NCI-H2196 (cell line): ENCODE measurements around the gene LYL1.
"Not testable (repeated sequence)": the region's sequence is repeated elsewhere in the genome, so short reads cannot be mapped to it uniquely, and the experiment has no call there.

Experiments used
- DNase-seq: peaks from one replicate; lab custom pipeline; 2025; ENCODE audit not compliant: unreplicated experiment; lab: John Stamatoyannopoulos, UW

LYL1 gene

DNA sequence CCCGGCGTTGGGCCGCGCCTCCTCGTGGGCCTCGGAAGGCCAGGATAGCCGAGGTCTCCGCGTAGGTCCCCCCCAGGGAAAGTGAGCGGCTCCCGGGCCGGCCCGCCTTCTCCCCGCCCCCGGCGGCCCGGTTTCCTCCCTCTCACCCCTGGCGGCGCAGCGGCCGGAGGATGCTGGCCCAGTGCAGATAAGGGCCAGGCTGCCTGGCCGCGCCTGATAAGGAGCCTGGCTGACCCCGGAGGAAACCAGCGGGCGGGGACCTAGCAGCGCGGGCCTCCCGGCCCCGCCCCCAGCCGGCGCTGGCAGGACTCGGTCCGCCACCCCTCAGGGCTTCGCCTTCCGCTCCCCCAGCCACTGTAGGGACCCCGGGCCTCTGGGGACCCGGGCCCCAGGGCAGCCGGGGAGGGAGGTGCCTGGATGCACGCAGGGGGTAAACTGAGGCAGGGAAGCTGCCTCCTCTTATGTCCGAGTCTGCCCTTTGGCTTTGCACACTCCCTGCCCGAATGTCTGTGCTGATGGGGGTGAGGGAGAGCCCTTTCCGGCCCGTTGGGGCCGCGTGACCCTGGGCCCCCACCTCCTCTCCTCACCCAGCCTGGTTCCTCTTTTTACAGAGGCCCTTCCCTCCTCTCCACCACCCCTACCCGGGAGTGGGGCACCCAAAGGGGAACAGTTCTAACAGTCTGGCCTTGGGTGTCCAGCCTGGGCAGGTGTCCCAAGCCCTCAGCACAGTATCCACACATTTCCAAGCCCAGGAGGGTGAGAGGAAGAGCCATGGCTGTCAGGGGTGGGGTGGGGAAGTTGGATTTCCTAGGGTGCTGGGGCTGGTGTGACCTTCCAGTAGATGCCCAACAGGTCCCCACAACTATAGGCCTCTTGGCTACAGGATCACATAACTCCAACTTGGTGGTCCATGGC, at the start of gene LYL1:
LYL1 (minus strand) TSS at position 193 of the 915 bp plus-strand sequence. CDS start 1,687 bp downstream, outside the sequence.
- no peak for DNase-seq

DNA sequence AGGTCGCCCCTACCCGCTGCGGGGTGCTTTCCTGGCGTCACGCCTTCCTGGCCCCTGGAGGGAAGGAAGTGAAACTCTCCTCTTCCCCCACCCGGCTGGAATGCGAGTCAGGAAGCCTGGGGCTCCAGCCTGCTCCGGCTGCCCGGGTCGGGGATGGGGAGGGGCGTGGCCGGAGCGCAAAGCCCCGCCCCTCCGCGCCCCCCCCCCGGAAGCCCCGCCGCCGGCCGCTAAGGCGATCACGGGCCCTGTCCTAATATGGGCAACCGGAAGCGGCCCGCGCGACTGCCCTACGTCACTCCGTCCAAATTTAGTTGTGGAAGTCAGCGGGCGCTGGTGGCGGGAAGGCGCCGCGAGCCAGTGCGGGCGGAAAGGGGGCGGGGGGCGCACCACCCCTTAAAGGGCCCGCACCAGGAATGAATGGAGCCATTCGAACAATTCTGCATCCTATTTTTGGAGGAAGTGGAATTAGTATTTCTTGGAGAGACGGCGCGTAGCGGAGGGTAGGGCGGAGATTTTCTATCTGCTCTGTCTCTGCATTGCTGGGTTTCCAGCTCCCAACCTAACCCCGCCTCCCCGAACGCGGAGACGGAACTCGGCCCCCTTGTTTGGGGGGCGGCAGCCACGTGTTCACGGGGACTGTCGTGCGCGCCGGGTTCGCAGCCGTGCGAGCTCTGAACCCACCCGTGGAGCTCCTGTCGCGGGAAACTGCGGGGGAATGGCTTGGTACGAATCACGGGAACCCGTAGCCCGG, 49.1 kb upstream of the LYL1 start:
- peak; percentile 96 for DNase-seq

DNA sequence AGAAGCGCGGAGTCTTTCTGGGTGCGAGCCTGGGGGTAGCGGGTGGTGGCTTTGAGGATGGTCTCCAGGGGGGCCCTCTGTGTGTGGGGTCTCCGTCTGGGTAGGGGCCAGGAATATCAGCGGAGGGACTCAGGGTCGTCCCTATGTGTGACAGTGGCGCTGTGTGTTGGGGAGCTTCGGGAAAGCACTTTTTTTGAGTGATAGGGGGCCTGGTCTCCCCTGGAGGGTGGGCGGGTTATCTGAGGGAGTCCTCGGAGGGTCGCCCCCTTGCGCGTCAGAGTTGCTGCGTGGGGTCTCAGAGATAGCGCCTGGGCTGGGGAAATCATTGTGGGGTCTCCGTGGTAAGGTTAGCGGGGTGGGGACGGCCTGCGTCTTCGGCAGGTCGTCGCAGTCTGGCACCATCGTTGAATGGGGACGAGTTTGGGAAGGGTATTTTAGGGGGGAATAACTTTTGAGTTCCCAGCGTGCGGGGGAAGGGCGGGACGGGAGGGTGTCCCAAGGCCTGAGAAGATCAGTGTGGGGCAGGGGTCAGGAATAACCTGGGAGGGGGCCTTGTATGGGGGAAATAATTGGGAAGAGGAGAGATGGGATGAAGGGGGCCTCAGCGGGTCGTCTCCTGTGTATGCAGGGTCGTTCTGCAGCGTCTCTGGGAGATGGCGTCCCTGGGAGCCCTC, 48.4 kb upstream of the LYL1 start:
- no peak for DNase-seq

DNA sequence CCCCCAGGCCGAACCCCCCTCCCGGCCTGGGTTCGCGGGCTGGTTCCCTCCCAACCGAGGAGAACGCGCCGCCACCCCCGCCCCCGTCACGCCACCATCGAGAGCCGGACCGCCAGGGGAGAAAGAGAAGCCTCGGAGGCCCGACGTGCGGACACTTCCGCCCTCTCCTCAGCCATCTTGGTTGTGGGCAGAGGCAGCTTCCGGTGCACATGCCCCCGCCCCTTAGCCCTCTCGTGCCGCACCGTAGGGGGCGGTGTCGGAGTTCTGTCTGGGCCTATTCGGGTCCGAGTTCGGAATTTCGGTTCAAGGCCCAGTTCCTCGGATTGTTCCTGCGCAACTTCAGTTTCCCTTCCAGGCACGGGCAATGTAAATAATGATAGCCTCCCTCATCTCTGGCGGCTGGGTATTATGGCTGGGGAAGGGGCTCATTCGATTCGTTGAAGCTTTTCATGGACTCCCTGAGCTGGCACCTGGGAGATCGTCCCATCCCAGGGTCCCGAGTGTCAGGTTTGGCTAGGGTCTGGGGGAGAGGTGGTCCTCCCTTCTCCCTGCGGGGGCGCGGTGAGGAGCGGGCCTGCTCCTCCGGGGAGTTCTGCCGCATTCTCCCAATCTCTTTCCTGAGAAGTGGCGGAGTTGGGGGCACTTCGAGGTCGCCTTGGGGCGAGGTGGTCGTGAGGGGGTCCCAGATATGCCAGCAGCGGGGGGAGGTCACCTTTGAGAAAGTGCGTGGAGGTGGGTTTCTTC, 47.7 kb upstream of the LYL1 start, which contains the start of the genes IER2 and STX10:
IER2 (plus strand) TSS at position 225 of the 744 bp plus-strand sequence. CDS start 2,776 bp downstream, outside the sequence.
STX10 (minus strand) TSS at position 189 of the 744 bp plus-strand sequence. CDS start 202 bp downstream, outside the sequence.
- DNase-seq: peak; percentile 92

DNA sequence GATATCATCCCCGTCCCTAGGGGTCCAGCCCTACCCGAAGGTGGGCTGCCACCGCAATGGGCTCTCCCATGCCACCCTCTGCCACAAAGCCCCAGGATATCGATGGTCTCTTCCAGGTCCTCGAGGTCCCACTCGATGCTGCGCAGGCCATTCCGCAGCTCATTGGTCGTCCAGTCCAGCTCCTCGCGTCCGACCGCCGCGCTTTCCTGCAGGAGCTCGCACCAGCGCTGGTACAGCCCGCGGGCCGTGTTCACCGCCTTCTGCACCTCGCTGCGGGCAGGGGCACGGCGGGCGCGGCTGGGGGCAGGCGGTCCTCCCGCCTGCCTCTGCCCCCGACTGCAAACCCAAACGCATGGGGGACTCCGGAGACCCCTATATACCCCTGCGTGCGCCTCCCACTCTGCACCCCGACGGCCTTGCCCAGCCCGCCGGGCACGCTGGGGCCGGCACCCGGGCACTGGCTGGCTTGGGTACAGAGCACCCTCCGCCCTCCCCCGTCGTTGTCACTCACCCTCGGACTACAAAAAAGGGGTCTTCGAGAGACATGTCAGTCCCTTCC, 47.0 kb upstream of the LYL1 start:
- peak; percentile 23 for DNase-seq

DNA sequence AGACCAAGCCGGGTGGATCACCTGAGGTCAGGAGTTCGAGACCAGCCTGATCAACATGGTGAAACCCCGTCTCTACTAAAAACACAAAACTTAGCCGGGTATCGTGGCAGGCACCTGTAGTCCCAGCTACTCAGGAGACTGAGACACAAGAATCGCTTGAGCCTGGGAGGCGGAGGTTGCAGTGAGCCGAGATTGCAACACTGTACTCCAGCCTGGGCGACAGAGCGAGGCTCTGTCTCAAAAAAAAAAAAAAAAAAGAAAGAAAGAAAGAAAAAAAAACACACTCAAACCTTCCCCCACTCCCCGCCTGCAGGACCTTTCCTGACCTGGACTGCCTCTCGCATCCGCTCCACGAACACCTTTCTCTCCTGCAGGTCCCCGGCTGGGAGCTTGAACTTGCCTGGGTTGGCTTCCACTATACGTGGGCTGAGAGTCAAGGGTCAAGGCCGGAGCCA, 46.5 kb upstream of the LYL1 start:
- DNase-seq: not testable (repeated sequence)

DNA sequence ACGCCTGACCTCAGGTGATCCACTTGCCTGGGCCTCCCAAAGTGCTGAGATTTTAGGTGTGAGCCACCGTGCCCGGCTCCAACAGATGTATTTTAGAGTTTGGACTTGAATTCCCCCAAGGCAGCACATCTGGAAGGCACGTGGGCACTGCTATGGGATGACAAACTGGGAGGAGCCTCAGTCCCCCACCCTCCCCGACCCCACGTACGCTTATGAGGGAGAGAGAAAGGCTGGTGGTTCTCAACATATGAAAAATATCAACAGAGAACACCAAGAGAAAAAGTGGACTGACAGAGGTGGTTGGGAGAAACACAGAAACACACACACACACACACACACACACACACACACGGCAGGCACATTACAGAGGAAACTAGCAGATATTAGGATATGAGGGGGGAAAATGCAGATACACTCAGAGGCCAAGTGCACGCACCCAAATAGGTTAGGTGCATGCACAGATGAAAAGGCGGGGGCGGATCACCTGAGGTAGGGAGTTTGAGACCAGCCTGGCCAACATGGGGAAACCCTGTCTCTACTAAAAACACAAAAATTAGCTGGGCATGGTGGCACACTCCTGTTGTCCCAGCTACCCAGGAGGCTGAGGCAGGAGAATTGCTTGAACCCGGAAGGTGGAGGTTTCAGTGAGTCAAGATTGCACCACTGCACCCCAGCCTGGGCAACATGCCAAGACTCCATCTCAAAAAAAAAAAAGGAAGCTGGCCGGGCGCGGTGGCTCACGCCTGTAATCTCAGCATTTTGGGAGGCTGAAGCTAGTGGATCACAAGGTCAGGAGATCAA, 44.3 kb upstream of the LYL1 start:
- no peak for DNase-seq

DNA sequence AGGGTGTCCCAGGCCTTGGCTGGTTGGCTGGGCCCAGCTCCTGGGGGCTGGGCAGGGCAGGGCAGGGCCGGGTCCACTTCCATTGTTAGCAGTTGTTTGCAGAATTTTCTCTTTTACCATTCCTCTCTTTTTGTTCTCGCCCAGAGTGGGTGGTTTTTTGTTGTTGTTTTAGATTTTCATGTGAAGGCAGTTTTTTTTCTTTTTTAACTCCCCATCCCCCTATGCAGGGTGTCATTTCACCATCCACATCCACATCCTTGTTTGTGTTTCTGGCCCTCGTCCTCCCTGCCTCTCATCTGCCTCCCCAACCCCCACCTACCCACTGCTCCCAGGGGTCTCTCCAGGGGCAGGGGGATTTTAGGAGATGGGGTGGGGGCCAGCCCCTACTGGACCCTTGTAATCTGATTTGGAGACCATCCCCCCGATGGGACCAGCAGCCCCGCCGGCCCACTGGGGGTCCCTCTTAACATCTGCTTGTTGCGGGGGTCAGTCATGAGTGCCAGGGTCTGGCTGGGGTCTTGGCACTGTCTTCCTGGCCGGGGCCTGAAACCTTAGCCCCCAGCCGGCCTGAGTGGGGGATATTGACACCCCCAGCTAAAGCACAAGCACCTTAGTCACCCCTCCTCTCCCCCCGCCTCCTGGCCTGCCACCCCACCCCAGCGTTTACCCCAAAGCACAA, 37.1 kb upstream of the LYL1 start:
- no peak for DNase-seq

DNA sequence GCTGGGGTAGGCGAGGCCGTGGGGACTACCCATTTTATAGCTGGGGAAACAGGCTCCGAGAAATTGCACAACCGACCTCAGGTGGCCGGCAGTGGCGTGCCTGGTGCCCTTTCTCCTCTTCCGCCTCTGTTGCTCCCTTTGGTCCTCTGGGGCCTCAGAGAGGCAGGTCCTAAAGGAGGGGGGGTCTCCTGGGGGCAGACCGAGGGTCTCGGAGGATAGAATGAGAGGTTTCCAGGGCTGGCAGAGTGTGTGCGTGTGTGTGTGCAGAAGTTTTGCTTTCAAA, 36.2 kb upstream of the LYL1 start:
- no peak for DNase-seq

DNA sequence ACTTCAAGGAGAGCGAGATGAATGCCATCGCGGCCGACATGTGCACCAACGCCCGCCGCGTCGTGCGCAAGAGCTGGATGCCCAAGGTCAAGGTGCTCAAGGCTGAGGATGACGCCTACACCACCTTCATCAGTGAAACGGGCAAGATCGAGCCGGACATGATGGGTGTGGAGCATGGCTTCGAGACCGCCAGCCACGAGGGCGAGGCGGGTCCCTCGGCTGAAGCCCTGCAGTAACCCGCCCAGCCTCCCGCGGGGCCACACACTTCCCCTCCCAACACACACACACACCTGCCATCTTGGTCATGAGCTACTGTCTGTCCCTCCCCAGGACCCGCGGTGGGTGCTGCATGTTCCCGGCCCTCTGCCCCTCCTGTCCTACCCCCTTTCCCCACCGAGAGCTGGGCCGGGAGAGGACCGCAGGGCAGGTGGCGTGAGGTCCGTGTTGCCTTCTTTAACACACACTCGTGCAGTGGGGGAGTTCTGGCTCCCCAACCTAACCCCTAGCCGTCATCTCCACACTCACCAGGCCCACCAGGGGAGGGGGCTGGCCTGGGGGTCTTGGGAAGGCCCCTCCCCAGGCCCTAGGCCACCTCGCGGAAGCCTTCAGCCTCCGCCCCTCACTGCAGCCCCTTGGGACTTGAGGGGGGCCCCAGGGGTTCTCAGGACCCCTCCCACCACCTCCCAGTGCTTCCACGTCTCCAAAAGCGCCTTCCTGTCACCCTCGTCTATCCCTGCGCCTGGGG, 35.7 kb upstream of the LYL1 start:
- no peak for DNase-seq

DNA sequence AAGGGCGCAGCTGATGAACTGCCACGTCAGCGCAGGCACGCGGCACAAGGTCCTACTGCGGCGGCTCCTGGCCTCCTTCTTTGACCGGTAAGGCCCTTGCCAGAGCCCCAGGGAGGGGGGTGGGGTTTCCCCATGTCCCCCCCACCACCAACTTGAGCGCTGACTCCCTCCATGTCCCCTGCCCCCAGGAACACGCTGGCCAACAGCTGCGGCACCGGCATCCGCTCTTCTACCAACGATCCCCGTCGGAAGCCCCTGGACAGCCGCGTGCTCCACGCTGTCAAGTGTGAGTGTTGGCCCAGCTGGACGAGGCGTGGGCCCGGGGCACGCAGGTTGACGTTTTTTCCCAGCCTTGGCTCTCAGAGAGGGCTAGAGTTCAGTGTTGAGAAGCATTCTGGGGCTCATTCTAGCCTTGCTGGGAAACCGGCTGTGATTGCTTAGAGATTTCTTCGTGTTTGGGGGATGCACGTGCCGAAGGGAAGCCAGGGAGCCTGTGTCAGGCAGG, 34.7 kb upstream of the LYL1 start:
- no peak for DNase-seq

DNA sequence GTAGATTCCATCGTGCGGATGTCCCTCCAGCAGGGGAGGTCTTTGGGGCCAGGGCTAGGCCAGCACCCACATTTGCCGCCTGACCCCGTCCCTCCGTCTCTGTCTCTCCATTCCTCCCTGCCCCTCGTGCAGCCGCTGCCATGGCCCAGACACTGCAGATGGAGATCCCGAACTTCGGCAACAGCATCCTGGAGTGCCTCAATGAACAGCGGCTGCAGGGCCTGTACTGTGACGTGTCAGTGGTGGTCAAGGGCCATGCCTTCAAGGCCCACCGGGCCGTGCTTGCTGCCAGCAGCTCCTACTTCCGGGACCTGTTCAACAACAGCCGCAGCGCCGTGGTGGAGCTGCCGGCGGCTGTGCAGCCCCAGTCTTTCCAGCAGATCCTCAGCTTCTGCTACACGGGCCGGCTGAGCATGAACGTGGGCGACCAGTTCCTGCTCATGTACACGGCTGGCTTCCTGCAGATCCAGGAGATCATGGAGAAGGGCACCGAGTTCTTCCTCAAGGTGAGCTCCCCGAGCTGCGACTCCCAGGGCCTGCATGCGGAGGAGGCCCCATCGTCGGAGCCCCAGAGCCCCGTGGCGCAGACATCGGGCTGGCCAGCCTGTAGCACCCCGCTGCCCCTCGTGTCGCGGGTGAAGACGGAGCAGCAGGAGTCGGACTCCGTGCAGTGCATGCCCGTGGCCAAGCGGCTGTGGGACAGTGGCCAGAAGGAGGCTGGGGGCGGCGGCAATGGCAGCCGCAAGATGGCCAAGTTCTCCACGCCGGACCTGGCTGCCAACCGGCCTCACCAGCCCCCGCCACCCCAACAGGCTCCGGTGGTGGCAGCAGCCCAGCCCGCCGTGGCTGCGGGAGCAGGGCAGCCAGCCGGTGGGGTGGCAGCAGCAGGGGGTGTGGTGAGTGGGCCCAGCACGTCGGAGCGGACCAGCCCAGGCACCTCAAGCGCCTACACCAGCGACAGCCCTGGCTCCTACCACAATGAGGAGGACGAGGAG, 32.7 kb upstream of the LYL1 start:
- DNase-seq: no peak

DNA sequence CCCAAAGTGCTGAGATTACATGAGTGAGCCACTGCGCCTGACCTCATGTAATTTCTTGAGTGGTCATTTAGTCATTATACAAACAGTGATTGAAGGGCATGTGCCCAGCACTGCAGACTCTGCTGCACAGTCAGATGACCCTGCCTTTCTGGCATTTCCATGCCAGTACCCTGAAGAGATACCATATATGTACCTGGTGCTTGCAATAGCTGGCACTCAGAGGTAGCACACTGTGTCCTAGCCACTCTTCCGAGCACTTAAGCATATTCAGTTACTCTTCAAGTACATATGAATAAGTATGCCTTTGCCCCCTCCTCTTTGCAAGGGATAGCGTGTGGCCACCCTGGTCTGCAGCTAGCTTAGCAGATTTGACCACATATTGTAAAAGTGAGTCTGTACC, 32.0 kb upstream of the LYL1 start:
- no peak for DNase-seq

DNA sequence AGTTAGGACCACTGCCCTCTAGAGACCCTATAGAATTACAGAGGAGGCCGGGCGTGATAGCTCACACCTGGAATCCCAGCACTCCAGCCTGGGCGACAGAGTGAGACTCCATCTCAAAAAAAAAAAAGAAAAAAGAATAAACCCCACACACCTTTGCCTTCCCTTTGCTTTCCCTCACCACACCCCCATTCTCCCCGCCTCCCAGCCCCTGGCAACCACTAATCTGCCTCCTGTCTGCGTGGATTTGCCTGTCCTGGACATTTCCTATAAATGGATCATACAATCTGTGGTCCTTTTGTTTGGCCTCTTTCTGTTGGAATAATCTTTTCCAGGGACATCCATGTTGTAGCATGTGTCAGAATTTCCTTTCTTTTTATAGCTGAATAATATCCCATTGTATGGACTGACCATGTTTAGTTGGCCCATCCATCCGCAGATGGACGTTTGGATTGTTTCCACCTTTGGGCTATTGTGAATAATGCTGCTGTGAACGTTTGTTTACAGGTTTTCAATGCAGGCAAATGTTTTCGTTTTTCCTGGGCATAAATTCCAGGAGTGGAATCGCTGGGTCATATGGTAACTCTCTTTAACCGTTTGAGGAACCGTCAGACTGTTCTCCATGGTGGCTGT, 30.7 kb upstream of the LYL1 start:
- DNase-seq: no peak

DNA sequence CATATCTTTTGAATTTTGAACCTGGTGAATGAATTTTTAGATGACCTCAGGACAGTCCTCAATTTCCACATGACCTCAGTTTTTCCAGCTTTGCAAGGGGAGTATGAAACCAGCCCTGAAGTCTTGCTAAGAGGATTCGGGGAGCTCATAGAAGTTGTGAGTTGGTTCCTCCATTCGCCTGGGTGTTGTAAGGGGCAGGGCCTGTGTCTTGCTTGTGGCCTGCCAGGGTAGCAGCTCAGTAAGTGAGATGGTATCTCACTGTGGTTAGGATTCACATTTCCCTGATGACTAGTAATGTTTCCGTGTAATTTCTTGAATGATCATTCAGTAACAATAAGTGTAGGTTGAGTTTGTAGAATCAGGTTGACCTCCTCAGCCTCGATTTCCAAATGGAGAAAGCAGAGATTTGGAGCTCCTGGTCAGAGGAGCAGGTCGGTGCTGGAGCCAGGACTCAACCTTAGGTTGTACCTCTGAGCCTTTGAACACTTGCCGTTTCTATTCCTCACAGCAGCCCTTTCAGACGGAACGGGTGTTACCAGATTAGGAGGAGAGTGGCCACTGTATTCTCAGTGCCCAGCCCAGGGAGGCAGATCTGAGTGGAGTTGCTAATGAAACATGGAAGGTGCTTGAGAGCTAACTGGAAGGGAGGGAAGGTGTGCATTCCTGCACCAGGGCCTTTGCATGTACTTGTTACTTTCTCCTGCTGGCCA, 30.0 kb upstream of the LYL1 start:
- DNase-seq: no peak
